HG03378 (cell line): ENCODE measurements around the gene ESR1.
"Not testable (repeated sequence)": the region's sequence is repeated elsewhere in the genome, so short reads cannot be mapped to it uniquely, and the experiment has no call there.

Experiments
- ATAC-seq: cut with Tn5 transposase; IDR thresholded peaks from one replicate; pipeline ENCODE4 v1.9.1; 2021; ENCODE audit warnings: mild to moderate bottlenecking, moderate library complexity; ENCODE audit not compliant: unreplicated experiment

ESR1 gene

DNA sequence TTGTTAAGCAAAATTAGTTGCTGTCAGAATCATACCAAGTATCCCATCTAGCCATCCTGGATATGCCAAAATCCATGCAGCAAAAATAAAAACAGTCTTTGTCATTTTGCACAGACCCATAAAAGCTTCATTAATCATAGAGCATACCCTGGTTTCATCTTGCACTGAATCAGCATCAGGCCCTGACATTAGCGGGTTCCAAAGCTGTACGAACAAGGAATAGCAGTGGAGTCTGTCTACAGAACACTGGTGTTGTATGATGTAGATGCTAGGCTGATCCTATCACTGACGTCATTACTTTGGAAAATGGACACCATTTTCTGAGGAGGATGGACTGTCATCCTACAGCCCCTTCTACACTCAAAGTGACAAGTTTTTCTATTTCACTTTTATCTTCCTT is 315.6 kb downstream of the ESR1 start:
- no peak for ATAC-seq

DNA sequence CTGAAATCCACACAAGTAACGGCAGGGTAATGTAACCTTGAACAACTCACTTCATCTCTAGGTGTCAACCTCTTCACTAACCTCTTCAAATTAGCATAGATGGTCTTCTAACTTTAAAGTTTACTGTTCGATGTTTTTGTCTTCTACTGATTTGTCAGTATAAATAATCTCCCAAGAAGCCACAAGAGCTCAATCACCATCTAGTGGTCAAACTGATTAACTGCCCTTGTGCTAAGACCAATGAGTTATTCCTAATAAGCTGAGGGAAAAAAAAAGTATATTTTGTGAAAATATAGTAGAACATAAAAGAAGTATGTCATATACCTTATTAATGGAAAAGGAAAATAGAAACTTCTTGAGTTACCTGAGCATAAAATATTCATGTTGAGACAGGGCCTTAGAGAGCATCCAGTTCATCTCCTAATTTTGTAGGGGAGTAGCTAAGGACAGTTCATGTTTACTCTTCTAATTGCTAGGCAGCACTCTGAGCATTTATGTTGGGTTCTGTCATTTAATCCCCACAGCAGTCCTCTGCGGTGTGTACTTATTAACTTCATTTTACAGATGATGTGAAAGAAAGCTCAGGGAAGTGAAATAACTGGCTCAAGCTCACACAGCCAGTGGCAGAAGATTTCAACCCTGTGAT is 317.1 kb downstream of the ESR1 start:
- ATAC-seq: peak; percentile 90

DNA sequence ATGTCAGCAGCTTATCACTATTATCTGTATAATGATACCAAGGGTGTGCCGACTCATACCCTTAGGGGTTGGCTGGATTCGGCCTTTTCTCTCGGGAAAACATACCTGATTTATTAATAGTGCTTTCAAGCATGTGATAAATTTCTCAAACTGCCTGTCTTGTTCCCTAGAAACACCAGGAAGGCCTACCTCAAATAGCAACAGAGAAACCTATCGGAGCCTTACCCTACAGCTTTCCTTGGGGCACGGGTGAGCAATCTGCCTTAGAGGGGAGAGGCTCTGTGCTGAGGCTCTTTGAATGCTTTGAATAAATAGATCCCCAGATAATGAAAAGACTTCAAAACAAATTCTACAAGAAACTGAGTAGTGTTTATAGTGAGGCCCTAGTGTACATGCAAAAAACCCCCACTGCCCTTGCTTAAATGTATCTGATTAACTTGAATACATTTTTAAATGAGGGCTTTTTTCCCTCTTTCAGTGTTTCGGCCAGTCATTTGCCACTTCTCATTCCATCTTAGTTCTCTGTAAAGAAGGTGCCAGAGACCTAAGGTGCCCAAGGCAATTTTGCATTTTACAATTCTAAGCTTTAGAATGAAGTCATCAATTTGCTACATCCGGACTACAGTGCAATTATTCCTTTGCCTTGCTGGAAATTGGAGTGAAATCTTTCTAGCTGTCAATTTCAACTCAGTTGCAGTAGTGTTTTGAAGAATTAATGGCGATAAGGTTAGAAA is 320.1 kb downstream of the ESR1 start:
- no peak for ATAC-seq

DNA sequence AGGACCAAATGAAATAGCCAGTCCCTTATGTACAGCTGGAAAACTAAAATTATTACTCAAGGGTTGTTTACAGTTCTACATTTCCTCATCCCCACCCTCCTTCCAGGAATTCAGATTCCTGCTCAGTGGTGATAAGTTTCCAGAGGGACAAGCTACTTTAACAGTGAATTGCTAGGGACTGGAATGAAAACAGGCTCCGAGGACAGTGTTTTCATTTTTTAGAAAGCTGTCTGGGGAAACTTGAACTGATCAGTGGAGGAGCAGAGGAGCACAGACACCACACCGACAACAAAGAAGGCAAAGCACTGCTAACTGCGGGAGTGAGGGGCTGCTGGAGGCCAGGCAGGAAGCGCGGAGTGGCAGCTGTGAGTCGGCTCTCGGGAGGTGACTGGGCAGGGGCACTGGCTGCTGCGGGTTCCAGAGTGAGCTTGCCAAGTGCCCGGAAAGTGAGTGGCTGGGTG is 322.2 kb downstream of the ESR1 start:
- no peak for ATAC-seq

DNA sequence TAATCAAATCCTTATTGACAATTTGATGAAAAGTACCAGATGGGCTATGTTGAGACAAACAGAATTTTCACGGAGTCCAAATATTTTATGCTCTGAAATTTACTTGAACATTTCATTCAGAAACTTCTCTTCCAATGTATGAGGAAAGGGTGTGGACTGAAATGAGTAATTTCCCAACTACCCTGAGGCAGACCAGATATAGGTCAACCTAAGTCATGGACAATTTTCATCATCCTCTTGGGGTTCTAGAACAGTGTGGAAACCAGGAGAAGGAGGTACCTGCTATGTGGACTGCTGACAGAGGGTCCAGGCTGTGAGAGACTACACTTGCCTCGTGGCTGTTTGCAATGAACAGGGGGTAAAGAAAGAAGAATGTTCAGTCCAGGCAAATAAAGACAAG is 323.0 kb downstream of the ESR1 start:
- no peak for ATAC-seq

DNA sequence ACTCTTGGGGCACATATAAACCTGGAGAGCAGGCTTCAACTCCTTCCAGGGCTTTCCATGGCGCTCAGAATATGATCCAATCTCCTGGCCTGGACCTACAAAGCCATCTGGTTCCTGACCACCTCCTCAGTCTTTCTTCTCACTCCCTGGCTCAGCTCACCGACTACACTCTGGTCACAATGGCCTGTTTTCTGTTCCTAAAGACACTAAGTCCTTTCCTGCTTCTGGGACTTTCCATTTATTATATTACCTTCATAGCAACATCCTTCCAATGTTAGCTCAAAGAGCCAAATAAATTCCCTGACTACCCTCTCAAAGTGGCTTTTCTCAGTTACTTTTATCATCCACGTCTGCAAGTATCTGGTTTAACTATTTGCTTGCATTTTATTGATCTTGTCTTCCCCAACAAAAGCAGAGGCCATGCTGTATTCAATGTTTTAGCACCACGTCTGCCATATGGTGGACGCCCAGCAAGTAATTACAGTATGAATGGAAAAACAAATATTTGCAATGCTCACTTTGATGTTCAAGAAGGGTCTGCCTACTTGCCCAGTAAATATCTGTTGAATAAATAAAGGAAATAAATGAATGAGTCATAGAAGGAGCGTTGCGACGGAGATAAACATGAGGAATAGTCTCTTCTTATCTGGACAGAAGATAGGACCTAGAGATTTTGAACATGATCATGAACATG is 328.4 kb downstream of the ESR1 start:
- no peak for ATAC-seq

DNA sequence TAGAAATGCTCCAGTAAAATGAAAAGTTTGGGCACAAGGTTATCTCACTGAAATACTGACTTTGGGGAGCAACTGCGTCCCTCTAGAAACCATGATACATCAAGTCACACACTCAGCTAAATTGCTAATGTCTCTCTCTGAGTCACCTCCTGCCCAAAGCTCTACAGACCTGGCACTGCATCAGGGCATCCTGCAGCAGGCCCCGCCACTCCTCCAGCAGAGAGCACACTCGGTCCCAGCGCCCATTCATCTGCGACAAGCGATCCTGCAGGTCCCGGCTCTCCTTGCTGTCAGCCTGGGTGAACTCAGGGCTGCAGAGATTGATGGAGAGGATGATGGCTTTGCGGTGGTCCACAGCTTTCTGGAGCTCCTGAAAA is 329.0 kb downstream of the ESR1 start:
- no peak for ATAC-seq

DNA sequence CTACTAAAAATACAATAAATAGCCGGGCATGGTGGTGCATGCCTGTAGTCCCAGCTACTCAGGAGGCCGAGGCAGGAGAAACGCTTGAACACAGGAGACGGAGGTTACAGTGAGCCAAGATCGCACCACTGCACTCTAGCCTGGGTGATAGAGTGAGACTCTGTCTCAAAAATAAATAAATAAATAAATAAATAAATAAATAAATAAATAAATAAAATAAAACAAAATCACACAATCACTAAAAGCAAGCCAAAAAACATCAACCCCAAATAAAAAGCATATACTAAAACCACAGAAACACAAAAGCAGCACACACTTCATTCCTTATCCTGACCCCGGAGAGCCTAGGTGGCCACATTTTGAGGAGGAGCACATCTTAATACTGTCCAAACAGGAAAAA is 330.9 kb downstream of the ESR1 start:
- ATAC-seq: not testable (repeated sequence)

DNA sequence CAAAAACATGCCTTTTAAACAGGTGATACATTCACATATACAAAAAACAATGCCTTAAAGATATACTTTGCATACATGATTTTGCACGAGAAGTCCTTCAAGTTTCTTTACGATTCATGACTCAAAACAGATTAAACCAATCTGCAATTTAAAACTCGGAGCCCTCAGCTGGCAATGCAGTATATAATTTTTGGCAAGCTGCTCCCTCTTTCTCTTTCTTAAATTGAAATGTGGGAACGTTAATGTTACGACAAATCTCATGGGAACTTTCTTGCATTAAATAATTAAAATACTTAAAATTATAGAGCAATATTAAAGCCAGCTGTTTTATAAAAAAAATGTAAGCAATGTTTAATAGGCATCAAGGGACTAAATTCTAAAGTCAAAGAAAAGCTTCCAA is 334.6 kb downstream of the ESR1 start:
- no peak for ATAC-seq

DNA sequence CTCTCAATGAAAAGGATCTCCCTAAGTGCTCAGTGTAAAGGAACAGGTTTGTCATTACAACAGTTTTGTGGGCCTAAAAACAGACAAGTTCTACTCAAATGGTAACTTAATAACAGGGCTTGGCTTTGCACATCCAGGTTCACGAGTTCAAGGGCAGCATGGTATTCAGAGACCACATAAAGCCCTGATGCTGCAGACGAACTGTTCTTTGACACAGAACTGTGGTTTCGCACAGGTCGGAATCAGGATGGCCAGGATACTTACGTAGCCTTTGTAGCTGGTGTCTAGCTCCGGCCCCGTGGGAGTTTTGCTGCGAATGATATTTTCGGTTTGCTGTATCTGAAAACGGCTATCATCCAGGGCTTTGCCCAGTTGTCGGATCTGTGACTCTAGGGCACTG is 335.9 kb downstream of the ESR1 start:
- no peak for ATAC-seq

DNA sequence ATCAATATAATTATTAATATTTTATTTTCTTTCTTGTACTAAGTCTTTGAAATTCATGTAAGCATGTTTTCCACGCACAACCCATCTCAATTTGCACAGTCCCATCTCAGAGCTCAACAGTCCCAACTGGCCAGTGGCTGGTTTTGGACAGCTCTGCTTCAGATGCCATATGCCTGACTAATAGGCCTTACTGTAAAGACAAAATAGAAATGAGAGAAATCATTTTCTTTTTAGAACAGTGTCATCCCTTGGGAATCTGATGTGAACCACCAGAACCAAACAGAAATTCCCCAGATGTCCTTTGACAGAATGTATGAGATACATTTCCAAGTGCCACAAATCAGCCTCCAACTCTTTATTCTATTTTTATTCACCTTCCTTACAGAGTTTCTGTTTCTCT is 338.9 kb downstream of the ESR1 start:
- ATAC-seq: no peak

DNA sequence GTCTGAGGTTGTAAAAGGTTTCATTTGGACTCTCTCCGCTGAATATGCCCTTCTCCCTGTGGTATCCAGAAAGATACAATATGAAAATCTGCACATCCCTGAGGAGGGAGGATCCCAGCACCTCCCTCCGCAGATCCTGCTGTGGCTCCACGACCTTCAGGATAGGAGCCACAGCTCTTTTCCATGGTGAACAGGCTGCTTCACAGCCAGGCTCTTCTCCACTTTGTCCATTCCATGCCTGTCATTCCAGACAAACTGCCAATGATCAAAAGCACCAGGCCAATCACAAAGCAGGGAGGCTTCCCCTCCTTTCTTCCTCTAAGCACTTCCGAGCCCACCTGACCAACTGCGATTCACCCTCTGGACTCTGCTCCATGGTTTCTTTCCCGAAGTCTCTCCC is 339.8 kb downstream of the ESR1 start:
- no peak for ATAC-seq

DNA sequence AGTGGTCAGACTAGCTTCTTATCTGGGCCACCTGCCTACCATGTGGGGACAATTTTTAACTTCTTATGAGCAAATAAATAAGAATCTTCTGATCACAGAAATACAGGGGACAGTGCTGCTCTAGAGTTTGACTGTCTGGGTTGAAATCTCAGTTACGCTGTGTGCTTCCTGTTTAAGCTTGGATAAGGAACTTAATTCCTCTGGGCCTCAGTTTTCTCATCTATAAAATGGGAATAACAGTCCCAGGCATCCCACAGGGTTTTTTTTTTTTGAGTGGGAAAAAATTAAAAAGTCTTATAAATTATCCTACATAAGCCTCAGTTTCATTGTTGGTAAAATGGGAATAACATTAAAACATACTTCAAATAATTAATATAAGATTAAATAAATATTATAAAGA is 340.9 kb downstream of the ESR1 start:
- no peak for ATAC-seq

DNA sequence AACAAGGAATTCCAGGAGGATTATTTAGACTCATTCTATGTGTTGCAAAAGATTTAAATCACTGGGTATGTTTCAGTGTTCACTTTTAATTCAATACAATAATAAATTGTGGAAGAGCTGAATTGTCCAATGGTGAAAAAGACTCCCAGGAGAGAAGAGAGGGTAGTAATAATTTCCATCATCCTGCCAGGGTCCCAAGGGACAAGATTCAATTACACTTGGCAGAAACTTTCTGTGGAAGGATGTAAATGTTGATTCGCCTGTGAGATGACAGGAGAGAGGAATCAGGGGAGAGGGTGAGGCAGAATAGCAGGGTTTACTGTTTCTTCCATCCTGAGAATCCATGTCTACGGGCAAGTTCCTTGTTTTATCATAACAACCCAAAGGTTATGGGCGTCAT is 342.7 kb downstream of the ESR1 start:
- ATAC-seq: no peak

DNA sequence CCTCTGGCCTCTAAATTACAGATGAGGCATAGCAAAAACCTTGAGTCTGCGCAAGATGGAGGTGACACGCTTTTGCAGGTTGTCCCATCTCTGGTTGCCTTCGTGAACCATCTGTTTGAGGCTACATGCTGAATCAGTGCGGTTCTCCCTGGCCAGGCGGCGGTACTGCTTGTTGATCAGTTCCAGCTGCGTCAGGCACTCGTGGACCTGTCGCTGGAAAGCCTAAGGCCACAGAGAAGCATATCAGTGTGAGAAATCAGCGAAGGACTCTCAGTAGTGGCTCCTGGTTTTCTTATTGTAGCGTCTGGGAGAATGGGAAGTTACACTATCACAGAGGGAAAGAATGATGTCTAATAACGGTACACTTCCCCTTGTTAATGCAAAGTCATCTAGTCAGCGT is 344.4 kb downstream of the ESR1 start:
- no peak for ATAC-seq

DNA sequence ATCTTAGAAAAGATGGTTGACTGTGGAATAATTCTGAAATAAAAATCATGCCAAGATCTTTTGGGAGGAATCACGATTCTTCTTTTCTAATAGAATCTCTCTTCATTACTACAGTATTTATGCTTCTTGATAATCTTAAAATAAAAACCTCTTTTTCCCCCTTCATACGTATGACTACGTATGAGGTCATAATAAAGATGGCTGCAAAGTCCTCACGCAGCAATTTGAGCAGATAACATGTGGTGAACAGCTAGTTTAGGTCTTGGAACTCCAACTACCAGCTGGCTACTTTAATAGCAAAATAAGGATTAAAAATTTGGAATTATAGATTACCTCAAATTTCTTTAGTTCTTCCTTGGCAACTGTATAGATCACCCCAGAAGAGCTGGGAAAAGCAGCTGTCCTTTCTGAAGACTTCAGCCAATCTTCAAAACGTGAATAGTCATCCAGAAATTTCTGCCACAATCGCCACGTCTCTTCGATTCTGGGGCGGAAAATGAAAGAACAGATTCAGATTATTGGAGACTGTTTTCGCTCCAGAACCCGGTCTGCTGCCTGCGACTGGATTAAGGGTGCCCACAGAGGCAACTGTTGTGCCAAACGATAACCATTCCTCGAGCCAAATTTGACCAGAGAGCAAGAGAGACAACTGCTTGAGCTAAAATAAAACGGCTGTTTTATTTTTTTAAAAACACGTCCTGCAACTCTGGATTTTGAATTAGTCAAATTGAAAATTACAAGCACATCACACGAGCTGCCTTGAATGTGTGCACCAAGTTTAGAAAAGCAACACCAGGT is 347.3 kb downstream of the ESR1 start:
- ATAC-seq: no peak

DNA sequence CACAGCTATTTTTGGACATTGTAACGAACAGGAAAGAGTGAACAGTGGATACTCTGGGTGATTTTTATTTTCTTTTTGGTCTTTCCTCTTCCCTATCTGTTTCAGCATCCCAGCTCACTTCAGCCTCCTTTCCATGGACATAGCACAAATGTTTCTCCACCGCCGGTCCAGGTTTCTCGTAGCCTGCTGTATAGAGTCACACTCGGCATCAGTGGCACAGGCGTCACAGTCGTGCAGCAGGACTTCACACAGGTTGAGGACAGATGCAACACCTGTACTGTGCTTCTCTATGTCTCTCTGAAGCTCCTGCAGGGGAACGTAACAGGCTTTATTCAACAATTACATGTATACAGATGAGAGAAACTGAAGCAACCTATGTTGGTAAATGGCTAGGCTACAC is 348.3 kb downstream of the ESR1 start:
- ATAC-seq: no peak

DNA sequence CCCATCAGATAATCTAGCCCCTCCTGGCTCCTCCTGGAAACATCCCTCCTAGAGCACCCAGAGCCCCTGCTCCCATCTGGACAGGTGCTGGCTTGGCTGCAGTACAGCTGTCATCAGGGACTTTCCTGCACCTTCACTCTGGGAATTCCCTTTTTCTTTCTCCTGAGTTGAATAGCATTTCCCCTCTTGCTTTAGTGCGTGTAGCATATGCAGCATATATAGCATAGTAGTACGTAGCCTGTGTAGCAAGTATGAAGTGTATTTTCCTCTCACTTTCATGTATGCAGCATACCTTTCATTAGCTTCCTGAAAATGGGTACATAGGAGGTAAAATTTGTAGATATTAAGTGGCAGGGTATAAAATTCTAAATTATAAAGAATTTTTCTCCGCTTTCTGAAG is 352.9 kb downstream of the ESR1 start:
- ATAC-seq: peak; percentile 98

DNA sequence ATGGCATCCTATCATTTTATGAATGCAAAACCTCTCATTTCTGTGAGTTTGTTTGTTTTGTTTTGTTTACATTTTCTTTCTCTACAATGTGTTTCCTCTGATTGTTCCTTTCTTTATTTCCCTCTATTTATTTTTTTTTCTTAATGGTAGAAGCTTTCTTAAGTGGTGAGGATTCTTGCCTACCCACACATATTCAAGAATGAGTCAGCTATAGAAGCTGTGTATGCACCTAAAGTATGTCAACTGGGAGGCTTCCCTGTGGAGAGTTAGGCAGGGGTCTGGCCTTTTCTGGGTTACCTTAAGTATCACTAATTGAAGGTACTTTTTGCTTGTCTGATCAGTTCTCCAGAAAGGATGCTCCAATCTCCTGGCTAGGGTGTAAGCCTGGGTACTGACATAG is 354.0 kb downstream of the ESR1 start:
- peak; percentile 59 for ATAC-seq

DNA sequence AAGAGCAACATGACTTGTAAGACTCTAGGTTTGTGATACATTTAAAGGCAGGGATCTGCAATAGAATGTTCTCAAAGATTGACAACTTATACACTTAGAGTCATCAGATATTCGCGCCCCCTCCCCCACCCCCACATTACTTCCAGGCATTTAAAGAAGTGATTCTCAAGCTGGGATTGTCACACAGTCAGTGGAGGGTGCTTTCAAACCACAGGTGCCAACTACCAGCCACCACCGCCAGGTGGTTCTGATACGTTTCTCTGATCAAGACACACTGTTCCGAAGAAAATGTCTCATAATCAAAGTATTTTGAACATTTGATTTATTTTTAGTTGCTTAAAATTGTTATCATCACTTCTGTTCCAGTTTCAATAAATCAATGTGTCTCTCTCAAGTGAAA is 357.5 kb downstream of the ESR1 start:
- no peak for ATAC-seq

DNA sequence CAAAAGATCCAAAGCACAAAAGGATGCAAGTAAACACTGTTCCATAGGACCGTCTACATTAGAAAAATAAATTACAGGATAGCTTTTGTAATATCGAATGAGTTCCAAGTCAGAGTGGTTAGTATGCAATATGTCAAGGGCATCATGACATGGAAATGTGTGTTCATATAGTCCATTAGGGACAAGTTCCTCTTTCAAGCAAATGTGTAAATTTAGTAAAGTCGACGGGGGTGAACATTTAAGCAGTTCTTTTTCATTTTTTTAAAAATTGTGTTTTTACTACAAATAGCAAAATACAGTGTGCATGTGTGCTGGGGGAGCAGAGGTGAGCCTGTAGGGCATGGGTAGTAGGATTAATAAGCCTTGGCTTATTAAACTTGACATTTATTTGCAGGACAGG is 359.0 kb downstream of the ESR1 start:
- ATAC-seq: no peak
